NCI-H2227 (cell line): ENCODE results near the gene GPS2.

ENCODE experiments used
- DNase-seq: peaks from one replicate; lab custom pipeline; 2025; ENCODE audit not compliant: unreplicated experiment; lab: John Stamatoyannopoulos, UW

The GPS2 gene

DNA sequence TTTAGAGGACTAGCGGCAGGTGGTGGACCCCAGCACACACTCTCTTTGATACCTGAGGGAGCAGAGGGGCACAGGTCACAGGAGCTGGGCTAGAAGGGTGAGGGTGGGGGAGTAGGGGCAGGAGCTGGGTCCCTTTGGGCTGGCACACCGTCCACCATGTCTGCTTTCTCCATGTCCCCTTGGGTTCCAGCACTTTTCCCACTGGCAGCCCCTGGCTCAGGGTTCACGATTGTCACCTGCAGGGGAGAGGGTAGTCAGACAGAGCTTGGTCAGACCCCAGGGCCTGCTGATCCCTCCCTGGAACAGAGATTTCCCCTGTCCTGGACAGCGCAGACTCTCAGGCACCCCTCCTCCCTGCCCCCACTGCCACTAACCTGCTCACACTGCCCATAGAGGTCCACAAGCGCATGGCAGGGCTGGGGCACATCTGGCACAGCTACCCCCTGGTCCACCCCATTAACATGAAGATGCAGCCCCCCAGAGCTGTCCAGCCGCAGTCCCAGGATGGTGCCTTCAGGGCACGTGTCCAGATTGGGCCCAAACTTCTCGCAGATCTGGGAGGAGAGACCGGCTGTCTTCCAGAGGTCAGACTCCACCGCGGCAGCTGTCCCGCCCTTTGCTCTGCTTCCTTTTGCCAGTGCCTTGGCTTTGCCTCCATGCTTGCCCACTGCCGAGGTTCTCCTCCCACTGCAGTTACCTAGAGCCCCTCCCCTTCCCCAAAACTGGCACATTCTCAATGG is 3.1 kb upstream of the GPS2 start:
- DNase-seq, result no peak

DNA sequence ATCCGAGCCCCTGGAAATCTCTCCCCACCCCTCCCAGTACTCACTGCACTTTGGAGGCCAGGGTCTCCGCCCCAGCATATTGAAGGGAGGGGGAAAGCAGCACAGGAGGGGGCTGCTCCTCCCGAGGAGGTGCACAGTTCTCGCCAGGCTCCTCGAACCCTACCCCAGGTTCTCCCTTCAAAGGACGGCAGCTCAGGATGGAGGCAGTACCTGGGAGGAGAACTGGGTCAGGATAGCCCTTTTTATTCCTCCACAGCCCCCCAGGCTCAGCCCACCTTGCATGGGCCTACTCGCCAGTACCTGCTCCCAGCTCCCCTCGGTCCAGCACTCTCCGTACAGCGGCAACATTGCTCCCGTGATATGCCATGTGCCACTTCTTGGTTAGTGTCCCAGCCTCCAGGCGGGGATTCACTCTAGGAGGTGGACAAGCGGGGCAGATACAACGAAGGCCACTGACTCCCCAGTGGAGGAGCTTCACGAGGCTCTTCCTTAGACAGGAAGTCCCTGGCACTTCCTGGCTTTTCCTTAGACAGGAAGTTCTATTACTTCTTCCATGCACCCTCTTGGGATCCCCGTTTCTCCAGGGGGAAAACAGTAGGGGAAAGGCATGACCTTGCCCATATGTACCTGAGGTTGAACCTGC is 2.1 kb upstream of the GPS2 start:
- no peak for DNase-seq

DNA sequence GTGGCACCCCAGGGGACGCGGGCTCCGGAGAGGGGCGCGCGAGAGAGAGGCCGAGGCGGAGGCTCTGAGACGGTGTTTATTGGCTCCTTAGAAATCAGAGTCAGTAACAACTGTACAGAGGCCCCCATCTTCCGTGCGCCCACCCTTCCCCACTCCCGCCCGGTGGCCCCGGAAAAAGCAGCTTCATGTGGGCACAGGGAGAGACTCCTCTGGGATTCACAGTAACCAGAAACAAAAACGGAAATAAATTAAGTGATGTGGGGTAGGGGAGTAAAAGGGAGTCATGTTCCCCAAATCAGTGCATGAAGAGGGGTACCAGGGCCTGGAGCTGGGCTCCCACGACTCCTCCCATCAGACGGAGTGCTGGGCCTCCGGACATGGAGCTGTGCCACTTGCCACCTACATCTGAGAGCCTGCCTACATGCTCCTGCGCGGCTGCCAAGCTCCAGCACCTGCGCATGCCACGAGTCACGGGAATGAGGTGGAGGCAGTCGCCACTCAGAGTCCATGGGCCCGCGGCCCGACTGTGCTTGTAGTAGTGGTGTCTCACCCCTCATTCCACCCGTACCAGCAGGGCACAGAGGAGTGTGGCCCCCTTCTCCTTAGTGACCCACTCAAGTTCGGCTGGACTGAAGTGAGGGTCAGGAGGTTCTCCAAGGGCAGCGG is 543 bp upstream of the GPS2 start:
- DNase-seq, result no peak

DNA sequence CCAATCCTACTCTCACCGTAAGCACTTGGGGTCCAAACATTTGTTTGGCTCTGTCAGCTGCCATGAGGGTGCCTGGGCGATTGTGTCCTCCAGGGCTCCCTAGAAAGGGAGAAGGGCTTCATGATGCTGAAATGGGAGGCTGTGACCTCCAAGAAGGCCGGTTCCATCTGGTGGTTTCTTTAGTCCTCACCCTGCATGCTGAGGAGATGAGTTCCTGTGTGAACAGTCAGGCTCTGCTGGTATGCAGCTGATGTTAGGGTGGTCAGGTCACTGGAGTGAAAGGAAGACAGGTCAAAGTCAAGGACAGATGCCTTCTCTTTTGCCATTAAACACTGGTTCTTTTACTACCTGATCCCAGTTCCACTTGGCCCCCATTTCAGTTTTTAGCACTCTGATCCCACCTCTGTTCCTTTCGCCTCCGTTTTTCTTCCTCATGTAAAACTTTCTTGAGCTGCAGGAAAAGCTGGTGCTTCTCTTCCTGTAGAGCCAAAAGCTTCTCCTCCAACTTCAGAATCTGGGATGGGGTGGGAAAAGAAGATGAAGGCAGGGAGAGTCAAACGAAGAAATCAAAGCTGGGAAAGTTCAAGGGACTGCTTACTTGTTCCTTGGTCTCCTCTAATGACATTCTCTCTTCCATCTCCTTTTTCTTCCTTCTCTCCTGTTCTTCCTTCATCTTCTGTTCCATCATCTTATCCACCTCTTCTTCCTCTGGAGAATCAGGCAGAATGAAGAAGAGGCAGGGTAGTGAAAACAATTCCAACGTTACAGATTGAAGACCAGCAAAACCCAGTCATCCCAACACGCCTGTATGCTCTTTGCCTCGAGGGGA is 1.1 kb downstream of the GPS2 start:
- DNase-seq, result no peak

DNA sequence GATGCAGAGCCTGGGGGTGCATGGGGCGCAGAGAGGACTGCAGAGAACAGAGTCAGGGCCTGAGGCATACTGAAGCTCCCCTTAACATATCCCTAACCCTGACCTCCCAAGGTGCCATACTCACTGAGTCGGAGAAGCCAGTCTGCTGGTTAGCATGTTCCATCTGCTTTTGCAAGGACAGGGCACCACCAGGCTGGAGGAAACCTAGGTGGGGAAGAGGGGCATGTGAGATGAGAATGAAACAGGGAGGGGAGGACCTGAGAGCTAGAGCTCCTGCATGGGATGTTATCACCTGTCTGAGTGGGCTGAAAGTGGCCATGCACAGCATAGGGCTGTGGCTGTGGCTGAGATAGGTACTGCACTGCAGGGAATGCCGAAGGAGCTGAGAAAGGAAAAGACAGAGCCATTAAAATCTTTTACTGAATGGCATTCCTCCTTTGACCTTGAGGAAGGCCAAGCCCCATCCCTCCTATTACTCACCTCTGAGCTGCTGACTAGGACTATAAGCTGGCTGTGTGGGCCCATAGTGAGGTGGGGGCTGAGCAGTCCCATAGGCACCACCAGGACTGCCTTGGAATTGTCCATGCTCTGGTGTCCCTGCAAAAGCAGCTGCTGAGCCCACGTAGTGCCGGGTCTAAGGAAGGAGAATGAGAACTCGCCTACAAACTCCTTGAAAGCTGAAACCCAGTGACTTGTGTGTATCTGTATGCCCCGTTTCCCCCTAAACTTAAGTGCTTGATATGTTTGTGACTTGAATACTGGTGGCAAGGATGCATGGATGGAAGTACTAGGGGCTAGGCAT is 1.9 kb downstream of the GPS2 start:
- DNase-seq, result no peak

DNA sequence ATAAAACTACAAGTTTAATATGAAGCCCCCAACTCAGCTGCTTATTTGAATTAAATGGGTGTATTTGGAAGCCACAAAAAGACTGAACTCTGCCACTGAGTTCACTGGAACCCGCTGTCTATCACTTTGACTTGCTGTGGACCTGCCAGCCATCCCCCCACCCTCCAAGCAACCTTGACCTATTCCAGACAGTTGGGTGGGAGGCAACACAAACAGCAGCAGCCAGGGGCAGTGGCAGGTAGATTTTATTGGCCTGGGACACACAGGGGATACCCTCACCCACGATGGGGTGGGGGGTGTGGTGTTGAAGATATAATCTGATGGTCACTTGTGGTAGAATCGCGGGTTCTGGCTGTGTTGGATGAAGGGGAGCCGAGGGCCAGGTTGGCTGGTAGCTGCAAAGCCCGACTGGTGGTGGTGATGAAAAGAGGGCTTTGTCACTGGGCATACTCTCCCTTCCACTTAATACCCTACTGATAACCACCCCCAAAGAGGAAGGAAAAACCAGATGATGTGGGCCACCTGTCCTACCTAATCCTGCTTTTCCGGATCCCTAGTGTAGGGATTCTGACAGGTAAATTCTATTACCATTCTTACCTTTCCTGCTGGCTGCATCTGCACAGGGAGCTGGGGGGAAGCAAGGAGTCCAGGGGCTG is 2.6 kb downstream of the GPS2 start:
- DNase-seq, result no peak

DNA sequence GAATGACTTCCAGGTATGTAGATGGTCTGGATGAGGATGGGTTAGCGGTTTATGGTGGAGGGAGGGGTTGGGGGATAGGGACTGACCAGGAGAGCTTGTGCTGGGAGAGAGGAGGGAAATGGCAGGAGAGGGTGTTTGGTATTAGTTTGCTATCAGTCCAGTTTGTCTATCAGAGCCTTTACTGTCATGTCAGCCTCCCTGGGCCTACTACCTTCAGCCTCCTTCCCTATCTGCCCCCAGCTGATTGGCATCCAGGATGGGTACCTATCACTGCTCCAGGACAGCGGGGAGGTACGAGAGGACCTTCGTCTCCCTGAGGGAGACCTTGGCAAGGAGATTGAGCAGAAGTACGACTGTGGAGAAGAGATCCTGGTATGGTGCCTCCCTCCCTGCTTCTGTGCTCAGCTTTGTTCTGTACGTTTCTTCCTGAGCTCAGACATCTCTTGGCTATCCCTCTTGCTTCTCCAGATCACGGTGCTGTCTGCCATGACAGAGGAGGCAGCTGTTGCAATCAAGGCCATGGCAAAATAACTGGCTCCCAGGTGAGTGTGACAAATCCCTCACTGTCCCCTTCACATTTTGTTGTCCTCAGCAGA is 4.0 kb downstream of the GPS2 start:
- no peak for DNase-seq

DNA sequence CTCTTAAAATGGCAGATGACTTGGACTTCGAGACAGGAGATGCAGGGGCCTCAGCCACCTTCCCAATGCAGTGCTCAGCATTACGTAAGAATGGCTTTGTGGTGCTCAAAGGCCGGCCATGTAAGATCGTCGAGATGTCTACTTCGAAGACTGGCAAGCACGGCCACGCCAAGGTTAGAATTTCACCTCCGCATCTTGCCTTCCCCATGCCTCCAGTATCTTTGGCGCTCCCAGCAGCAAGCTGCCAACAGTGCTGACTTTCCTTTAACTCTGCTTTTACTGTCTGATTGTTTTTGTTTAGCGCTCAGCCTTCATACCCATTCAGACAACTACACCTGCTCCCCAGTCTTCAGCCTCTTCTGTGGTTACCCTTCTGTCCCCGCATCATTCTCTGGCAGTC is 5.5 kb downstream of the GPS2 start:
- no peak for DNase-seq

DNA sequence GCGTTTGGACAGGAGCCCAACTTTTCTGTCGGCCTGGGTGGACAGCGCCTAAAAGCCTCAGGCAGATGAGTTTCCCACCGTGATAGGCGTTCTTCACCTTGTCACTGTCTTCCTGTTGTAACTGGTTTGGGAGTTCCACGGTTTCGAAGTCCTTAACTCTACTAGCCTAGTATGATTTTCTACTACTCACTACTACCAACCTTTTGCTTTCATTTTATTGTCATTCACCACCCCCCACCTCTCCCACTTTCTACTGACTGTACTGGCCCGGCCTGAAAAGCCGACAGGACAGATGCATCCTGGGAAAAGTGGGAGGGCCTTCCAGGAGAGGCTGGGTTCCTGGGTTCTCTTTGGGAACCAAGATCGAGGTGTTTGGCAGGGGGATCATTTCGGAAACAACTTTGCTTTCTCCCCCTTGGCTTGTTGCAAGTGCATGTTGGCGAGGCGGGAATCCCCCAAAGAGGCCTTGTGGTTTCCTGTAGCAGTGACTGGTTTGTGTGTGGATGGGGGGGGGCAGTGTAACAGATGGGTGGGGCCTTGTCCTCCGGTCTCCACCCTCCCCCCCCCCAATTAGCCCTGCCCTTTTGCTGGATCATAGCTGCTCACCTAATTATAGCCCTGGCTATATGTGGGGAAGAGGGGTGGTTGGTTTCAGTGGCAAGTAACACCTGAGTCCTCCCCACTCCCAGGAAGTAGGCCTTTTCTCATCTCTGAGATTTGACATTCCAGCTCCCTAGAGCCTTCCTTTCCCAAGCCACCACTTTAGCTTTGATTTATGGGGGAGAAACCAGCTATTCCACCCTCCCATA is 6.3 kb downstream of the GPS2 start:
- peak; percentile 81 for DNase-seq

DNA sequence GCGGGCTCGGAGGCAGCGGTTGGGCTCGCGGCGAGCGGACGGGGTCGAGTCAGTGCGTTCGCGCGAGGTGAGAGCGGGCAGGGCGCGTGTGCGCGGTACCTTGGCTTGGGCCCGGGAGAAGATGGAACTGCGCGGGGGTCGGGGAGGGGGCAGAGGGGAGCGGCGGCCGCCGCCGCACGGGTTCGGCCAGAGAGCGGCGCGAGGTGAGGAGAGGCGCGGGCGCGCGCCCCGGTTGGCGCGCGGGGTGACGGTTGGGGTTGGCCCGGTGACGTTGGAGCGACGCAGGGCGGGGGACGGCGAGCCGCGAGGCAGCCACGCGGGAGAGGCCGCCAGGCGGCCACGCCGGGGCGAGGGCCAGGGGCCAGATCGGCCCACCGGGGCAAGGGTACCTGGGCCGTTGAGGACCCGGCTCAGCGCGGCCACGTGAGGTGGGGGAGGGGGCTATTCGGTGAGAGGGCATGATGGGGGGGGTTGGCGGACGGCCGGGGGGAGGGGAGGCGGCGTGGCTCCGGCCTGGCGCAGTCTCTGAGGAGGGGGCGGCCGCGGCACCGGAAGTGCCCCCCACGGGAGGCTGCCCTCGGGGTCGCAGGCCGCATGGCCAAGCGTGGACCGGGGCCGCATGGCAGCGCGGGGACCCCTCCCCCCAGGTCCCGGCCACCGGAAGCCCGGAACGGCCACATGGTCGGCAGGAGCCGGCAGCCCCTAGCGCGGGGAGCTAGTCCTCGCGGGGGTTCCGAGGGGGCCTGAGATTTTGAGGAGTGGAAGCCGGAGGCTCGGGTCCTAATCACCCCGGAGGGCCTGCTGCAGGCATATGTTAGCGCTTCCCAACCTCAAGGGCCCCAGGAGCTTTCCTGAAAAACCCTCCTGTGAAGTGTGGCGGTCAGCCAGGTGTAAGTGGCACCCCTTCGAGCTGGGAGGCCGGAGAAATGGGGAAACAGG is 7.2 kb downstream of the GPS2 start:
- peak; percentile 54 for DNase-seq

DNA sequence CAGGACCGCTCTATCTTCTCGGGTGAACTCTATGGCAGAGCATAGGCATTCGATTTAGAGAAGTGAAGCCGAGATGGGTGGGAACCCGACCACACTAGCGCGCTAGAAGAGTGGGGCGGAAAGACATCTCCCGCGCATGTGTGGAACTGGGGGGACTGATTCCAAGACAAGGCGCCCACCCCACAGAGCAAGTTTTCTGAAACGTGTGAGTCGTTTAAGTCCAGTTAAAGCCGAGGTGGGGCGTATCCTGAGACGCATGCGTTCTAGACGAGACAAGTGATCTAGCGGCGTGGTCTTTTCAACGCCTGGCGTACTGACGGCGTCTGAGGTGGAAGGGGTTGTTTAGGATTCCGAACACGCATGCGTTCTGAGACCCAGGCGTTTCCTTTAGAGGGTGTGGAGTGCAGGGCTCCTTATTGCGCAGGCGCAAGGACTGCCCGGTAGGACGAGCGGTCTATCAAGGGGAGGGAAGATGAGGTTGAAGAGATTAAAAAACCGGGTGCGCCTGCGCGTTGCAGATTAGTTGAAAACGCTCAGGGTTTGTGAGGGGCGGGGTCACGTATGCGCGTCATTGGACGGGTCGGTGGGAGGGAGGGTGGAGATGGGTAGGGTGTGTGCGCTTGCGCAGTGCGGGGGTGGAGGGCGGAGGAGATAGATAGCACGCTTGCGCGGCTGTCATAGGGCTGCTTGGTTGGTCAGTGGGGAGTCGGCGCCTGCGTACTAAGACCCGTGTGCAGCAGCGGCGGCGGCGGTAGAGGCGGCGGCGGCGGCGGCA is 8.1 kb downstream of the GPS2 start, which contains the start of gene EIF5A:
Gene EIF5A, plus strand, starts transcription at position 718 of the 775 bp plus-strand sequence. CDS start 2,008 bp downstream, outside the sequence.
- DNase-seq, result peak; percentile 99

DNA sequence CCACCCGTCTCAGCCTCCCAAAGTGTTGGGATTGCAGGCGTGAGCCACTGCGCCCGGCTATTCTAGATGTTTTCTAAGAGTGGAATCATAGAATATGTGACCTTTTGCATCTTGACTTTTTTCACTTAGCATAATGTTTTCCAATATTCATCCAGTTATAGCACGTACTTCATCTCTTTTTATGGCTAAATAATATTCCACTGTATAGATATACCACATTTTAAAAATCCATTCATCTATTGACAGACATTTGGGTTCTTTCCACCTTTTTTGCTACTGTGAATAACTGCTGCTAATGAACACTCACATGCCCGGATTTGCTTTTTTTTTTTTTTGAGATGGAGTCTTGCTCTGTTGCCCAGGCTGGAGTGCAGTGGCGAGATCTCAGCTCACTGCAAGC is 11.0 kb downstream of the GPS2 start:
- no peak for DNase-seq

DNA sequence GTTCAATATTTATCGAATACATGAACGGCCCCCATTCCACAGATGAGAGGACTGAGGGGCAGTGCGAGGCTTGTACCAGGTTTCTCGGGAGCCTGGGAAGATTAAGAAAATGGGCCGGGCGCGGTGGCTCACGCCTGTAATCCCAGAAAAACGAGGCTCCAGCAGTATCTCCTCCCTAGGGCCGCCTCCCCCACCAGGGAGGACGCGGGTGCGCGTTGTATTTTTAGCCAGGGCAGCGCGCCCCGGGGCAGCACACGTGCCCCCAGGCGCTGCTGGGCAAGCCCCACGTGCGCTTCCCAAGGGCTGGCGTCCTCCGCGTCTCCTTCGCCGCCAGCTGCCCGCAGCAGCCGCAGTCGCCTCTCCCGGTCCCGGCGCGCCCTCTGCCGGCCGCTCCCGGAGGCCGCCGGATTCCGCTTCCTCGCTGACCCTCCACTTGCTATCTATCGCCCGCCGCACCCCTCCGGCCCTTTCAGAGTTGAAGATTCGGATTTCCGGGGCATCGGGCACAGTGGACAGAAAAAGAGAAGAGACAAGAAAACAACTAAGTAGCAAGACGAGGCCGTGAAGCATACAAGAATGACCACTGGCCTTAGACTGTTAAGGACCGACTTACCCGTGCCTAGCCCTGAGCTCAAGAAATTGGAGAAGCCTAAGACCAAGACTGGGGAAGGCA is 18.8 kb downstream of the GPS2 start:
- DNase-seq, result peak; percentile 87

DNA sequence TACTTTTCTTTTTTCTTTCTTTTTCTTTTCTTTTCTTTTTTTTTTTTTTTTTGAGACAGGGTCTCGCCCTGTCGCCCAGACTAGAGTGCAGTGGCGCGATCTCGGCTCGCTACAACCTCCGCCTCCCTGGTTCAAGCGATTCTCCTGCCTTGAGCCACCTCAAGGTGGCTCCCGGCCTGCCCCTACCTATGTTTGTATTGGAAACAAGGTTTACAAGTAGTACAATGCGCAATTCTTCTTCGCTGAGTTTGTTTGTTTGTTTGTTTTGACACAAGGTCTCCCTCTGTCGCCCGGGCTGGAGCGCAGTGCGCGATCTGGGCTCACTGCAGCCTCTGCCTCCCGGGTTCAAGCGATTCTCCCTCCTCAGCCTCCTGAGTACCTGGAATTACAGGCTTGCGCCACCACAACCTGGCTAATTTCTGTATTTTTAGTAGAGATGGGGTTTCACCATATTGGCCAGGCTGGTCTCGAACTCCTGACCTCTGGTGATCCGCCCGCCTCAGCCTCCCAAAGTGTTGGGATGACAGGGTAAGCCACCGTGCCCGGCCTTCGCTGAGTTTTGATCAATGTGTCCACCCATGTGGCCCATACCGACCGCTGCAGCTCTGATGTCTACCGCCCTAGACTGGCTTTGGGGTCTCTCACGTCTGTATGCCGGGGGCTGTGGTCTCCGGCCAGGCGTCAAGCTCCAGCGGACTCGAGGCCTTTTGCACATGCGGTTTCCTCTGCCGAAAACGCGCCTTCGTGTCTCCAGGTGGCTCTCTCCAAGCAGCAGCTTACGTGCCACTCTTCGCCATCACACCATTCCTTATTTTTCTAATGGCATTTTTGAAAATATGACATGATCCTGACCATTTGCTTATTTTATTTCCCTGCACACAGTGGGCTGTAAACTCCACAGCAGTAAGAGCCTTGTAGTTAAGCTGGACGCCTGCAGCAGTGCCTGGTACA is 19.7 kb downstream of the GPS2 start:
- no peak for DNase-seq

DNA sequence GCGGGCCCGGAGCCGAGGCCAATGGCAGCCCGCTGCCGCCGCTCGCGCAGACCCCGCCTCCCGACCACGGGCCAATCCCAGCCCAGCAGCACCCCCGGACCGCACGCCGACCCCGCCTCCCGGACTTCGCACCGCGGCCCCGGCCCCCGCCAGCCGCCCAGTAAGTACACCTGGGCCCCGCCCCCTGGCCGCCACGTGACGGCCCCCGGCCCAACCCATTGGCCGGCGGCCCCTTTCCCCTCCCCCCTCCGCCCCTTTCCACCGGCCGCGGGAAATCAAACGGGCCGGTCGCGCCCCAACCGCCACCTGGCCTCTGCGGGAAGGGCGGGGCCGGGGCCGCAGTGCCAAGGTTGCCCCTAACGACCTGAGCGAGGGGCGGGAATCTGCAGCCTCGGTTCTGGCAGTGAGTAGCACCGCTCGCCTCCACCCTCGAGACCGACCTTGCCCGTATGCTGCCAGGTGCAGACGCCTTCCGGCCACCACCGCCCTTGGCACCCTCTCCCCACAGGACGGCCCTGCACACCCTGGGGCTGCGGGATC is 20.5 kb downstream of the GPS2 start, which contains the start of gene YBX2:
Gene YBX2, minus strand, starts transcription at position 26 of the 540 bp plus-strand sequence. CDS start 139 bp downstream, outside the sequence.
- DNase-seq, result peak; percentile 94
